ENCODE data around the gene COX5B.
"Not testable (repeated sequence)": the region's sequence is repeated elsewhere in the genome, so short reads cannot be mapped to it uniquely, and the experiment has no call there.

Gene COX5B

GRCh38 chr2:97673915-97674283 is 28.0 kb downstream of the COX5B start:
- H3K27ac ChIP-seq = no peak overlapping the region

GRCh38 chr2:97675430-97676113 is 29.7 kb downstream of the COX5B start:
- no peak overlapping the region for H3K27ac ChIP-seq
- TF ChIP-seq ZFX (IDR thresholded peaks at IDR 0.05; ENCODE audit: borderline replicate concordance) = no peak
- no peak for TF ChIP-seq CTCF (IDR thresholded peaks at IDR 0.05)

More at GRCh38 chr2:97673915-97674283, 28.0 kb downstream of the COX5B start:
- TF ChIP-seq ZFX (IDR thresholded peaks at IDR 0.05; ENCODE audit: borderline replicate concordance) (no peak), CTCF (IDR thresholded peaks at IDR 0.05) (no peak)

- TF ChIP-seq CTCF (IDR thresholded peaks at IDR 0.05) = no peak
- TF ChIP-seq ZFX (IDR thresholded peaks at IDR 0.05; ENCODE audit: borderline replicate concordance) = no peak
Observed at GRCh38 chr2:97676620-97677019, 30.8 kb downstream of the COX5B start.

GRCh38 chr2:97677480-97677879 is 31.6 kb downstream of the COX5B start:
- no peak for TF ChIP-seq ZFX (IDR thresholded peaks at IDR 0.05; ENCODE audit: borderline replicate concordance)
- no peak for TF ChIP-seq CTCF (IDR thresholded peaks at IDR 0.05)
- H3K27ac ChIP-seq = no peak overlapping the region

More at GRCh38 chr2:97676620-97677019, 30.8 kb downstream of the COX5B start:
- H3K27ac ChIP-seq = no peak overlapping the region

GRCh38 chr2:97678298-97678697 is 32.4 kb downstream of the COX5B start:
- no peak overlapping the region for H3K27ac ChIP-seq
- TF ChIP-seq CTCF (IDR thresholded peaks at IDR 0.05) (no peak), ZFX (IDR thresholded peaks at IDR 0.05; ENCODE audit: borderline replicate concordance) (no peak)

- H3K27ac ChIP-seq = not testable (repeated sequence)
Observed at GRCh38 chr2:97687235-97687634, 41.4 kb downstream of the COX5B start.

GRCh38 chr2:97688062-97688827 is 42.4 kb downstream of the COX5B start:
- no peak for TF ChIP-seq CTCF (IDR thresholded peaks at IDR 0.05)
- TF ChIP-seq ZFX (IDR thresholded peaks at IDR 0.05; ENCODE audit: borderline replicate concordance) = no peak
- H3K27ac ChIP-seq = no peak overlapping the region

Measured in 22Rv1 (cell line).